Activated CD4-positive, alpha-beta T cell treated with anti-CD3 and anti-CD28 coated beads, Interleukin-2, amount 10 ng/mL, durations not matched to agents 24 days and 14 days (primary cell): Measurements from ENCODE around the gene PTPRD. TPM values are rescaled to one million over a fixed set of nuclear protein-coding genes. Genes with fewer than 3 reads are reported as not detected.
"Not testable (repeated sequence)": the region's sequence is repeated elsewhere in the genome, so short reads cannot be mapped to it uniquely, and the experiment has no call there.

Source experiments
- DNase-seq: peaks from one replicate; pipeline ENCODE4 v3.0.0; 2022
- H3K27ac Mint-ChIP-seq: one replicate; pipeline ENCODE4 v1.8.0; 2022; ENCODE audit warnings: mild to moderate bottlenecking, mixed read lengths
- H3K27me3 Mint-ChIP-seq: one replicate; pipeline ENCODE4 v1.8.0; 2022; ENCODE audit warnings: mixed read lengths
- H3K36me3 Mint-ChIP-seq: one replicate; pipeline ENCODE4 v1.8.0; 2022; ENCODE audit warnings: low read depth, mild to moderate bottlenecking, mixed read lengths
- H3K4me1 Mint-ChIP-seq: one replicate; pipeline ENCODE4 v1.8.0; 2021; ENCODE audit warnings: mixed read lengths
- H3K4me3 Mint-ChIP-seq: one replicate; pipeline ENCODE4 v1.8.0; 2022; ENCODE audit warnings: mild to moderate bottlenecking, moderate library complexity, mixed read lengths
- H3K9me3 Mint-ChIP-seq: one replicate; pipeline ENCODE4 v1.8.0; 2021; ENCODE audit warnings: mixed read lengths
- intact Hi-C: fragments of 100-400 bp; cut with micrococcal nuclease; formaldehyde crosslinking; loops from one replicate; pipeline ENCODE4 v1.15.1; 2023
- total RNA-seq: library from RNA; stranded (reverse); gene quantifications from 2 replicates; pipeline ENCODE4 v1.2.3, GENCODE V29; 2022

Gene PTPRD
- total RNA-seq, 1 donor from 2014 or later: not detected

DNA sequence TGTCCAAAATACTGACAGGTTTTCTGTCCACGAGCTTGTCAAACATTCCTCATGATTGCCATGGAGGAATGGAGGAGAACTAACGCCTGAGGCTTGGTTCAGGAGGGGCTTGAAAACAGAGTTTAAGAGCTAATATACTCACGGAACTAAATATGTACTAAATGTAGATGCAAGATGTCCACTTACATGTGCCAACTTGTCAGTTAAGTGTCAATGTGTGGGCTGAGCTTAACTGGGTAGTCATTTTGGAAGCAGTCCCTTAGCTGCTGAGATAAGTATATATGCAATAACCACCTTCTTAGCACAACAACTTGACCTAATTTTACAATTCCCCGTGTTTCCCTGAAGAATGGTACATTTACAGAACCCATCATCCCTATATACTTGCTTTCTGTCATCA, 176.0 kb downstream of the PTPRD start:
- Mint-ChIP-seq H3K27ac (no peak overlapping the region), H3K36me3 (no peaks in the 10 kb centered on the region), H3K27me3 (no peaks in the 10 kb centered on the region), H3K9me3 (no peaks in the 10 kb centered on the region), H3K4me3 (no peak overlapping the region), H3K4me1 (no peaks in the 10 kb centered on the region)
- DNase-seq: no peak
- intact Hi-C loops: no loop called here

- no peaks in the 10 kb centered on the region for H3K36me3 Mint-ChIP-seq
- no peaks in the 10 kb centered on the region for H3K27me3 Mint-ChIP-seq
- intact Hi-C loops: no loop called here
- H3K27ac Mint-ChIP-seq: no peak overlapping the region
- H3K4me3 Mint-ChIP-seq: no peak overlapping the region
- no peaks in the 10 kb centered on the region for H3K4me1 Mint-ChIP-seq
- no peaks in the 10 kb centered on the region for H3K9me3 Mint-ChIP-seq
- no peak for DNase-seq
These were observed 178.4 kb downstream of the PTPRD start for GRCh38 chr9:10434412-10434811.

GRCh38 chr9:10411272-10411671, 201.5 kb downstream of the PTPRD start:
- DNase-seq: no peak
- intact Hi-C loops: no loop called here
- no peak overlapping the region for H3K27ac Mint-ChIP-seq
- no peaks in the 10 kb centered on the region for H3K9me3 Mint-ChIP-seq
- H3K36me3 Mint-ChIP-seq: no peaks in the 10 kb centered on the region
- no peaks in the 10 kb centered on the region for H3K4me1 Mint-ChIP-seq
- no peak overlapping the region for H3K4me3 Mint-ChIP-seq
- no peaks in the 10 kb centered on the region for H3K27me3 Mint-ChIP-seq

- no peak overlapping the region for H3K27ac Mint-ChIP-seq
- H3K4me1 Mint-ChIP-seq: no peaks in the 10 kb centered on the region
- no peaks in the 10 kb centered on the region for H3K9me3 Mint-ChIP-seq
- H3K4me3 Mint-ChIP-seq: no peak overlapping the region
- no peaks in the 10 kb centered on the region for H3K27me3 Mint-ChIP-seq
- intact Hi-C loops: no loop called here
- no peak for DNase-seq
- H3K36me3 Mint-ChIP-seq: no peaks in the 10 kb centered on the region
These were observed 209.5 kb downstream of the PTPRD start for GRCh38 chr9:10403283-10403682.

DNA sequence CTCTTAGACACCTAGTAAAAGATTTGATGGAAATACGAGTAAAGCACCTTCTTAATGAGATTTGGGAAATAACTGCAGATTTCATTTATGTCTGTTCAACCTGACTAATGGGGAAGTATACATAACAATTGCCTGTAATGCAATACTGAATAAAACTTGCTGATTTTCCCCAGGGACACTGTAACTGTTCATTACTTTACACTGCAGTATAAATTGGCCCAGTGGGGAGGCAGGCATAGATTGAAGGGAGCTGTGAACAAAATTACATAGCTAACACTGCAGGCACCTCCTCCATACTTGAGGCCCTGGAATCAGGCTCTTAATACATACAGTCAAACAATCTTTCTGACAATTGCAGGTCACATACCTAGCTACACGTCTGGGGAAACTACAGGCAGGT, 216.2 kb downstream of the PTPRD start:
- H3K27ac Mint-ChIP-seq: no peak overlapping the region
- no peaks in the 10 kb centered on the region for H3K27me3 Mint-ChIP-seq
- no peak overlapping the region for H3K4me3 Mint-ChIP-seq
- DNase-seq: no peak
- intact Hi-C loops: no loop called here
- H3K36me3 Mint-ChIP-seq: no peaks in the 10 kb centered on the region
- no peaks in the 10 kb centered on the region for H3K9me3 Mint-ChIP-seq
- H3K4me1 Mint-ChIP-seq: no peaks in the 10 kb centered on the region

DNA sequence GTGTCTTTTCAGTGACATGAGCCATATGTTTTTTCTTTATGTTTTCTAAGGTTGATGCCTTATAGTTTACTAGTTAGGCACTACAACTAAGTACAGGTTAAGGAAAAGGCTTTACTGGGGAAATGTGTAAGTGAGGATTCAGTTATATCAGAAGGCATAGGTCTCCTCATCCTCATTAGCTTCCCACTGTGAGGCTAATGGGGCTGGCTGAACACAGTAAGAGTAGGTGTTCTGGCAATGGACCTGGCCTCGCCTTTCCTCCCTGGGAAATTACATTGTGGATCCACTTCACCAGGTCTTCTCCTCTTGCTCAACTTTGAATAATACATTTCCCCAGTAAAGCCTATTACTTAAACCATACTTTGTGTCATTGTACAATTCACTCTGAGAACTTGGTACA, 225.5 kb downstream of the PTPRD start:
- no peak overlapping the region for H3K4me3 Mint-ChIP-seq
- no peak for DNase-seq
- no peaks in the 10 kb centered on the region for H3K36me3 Mint-ChIP-seq
- intact Hi-C loops: no loop called here
- no peak overlapping the region for H3K27ac Mint-ChIP-seq
- no peaks in the 10 kb centered on the region for H3K4me1 Mint-ChIP-seq
- peaks cover 3% of the 10 kb centered on the region for H3K9me3 Mint-ChIP-seq
- no peaks in the 10 kb centered on the region for H3K27me3 Mint-ChIP-seq

- DNase-seq: no peak
- Mint-ChIP-seq H3K27me3 (no peaks in the 10 kb centered on the region), H3K27ac (no peak overlapping the region), H3K36me3 (no peaks in the 10 kb centered on the region), H3K4me3 (no peak overlapping the region), H3K9me3 (no peaks in the 10 kb centered on the region), H3K4me1 (no peaks in the 10 kb centered on the region)
- intact Hi-C loops: no loop called here
These were observed 241.0 kb downstream of the PTPRD start for GRCh38 chr9:10371824-10372223.

DNA sequence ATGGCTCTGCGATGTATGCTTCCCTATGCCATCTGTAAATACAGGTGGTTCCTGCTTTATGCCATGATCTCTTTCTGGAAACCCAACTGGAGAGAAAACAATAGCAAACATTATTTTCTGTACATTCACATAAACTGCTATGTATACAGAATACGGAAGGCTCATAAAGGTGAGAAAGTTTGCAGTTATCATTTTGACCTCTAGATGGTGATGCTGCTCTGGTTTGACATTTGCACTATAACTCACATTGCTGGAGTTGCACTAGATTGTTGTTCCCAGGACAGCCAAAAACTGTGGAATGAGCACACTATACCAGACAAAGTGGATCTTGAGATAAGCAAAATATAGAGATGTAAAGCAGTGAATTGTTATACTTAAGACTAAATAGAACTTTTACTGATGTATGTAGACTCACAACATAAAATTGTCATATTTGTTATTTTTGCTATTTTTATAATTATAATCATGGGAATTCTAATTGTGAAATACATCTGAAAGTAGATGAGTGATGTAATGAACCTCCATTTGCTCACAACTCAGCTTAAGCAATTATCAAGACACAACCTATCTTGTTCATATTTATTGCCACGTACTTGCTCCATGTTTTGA, 246.5 kb downstream of the PTPRD start:
- Mint-ChIP-seq H3K4me1 (no peaks in the 10 kb centered on the region), H3K4me3 (no peak overlapping the region), H3K27ac (no peak overlapping the region), H3K9me3 (no peaks in the 10 kb centered on the region), H3K27me3 (no peaks in the 10 kb centered on the region), H3K36me3 (no peaks in the 10 kb centered on the region)
- intact Hi-C loops: no loop called here
- DNase-seq: peak; percentile 52

GRCh38 chr9:10354591-10354990, 258.2 kb downstream of the PTPRD start:
- DNase-seq: no peak
- intact Hi-C loops: no loop called here
- Mint-ChIP-seq H3K4me1 (no peaks in the 10 kb centered on the region), H3K4me3 (no peak overlapping the region), H3K27ac (no peak overlapping the region), H3K27me3 (no peaks in the 10 kb centered on the region), H3K36me3 (no peaks in the 10 kb centered on the region), H3K9me3 (no peaks in the 10 kb centered on the region)

- H3K36me3 Mint-ChIP-seq, H3K4me1 Mint-ChIP-seq, intact Hi-C loops, DNase-seq, H3K4me3 Mint-ChIP-seq, H3K27me3 Mint-ChIP-seq, H3K9me3 Mint-ChIP-seq, H3K27ac Mint-ChIP-seq: not testable (repeated sequence)
These were observed 267.2 kb downstream of the PTPRD start for GRCh38 chr9:10345621-10346020.

- H3K27me3 Mint-ChIP-seq: no peaks in the 10 kb centered on the region
- H3K9me3 Mint-ChIP-seq: no peaks in the 10 kb centered on the region
- no peak for DNase-seq
- intact Hi-C loops: no loop called here
- H3K4me3 Mint-ChIP-seq: no peak overlapping the region
- no peak overlapping the region for H3K27ac Mint-ChIP-seq
- H3K36me3 Mint-ChIP-seq: no peaks in the 10 kb centered on the region
- no peaks in the 10 kb centered on the region for H3K4me1 Mint-ChIP-seq
These were observed 271.7 kb downstream of the PTPRD start for GRCh38 chr9:10341057-10341456.

GRCh38 chr9:10339152-10339551, 273.6 kb downstream of the PTPRD start:
- Mint-ChIP-seq H3K9me3 (peaks cover 4% of the 10 kb centered on the region), H3K27me3 (no peaks in the 10 kb centered on the region), H3K36me3 (no peaks in the 10 kb centered on the region), H3K4me1 (no peaks in the 10 kb centered on the region), H3K27ac (no peak overlapping the region), H3K4me3 (no peak overlapping the region)
- intact Hi-C loops: no loop called here
- DNase-seq: no peak

GRCh38 chr9:10331157-10331556, 281.6 kb downstream of the PTPRD start:
- H3K27me3 Mint-ChIP-seq: no peaks in the 10 kb centered on the region
- no peak overlapping the region for H3K4me3 Mint-ChIP-seq
- H3K27ac Mint-ChIP-seq: no peak overlapping the region
- no peaks in the 10 kb centered on the region for H3K36me3 Mint-ChIP-seq
- intact Hi-C loops: no loop called here
- no peaks in the 10 kb centered on the region for H3K4me1 Mint-ChIP-seq
- peaks cover 4% of the 10 kb centered on the region for H3K9me3 Mint-ChIP-seq
- no peak for DNase-seq

GRCh38 chr9:10282084-10282483, 330.7 kb downstream of the PTPRD start:
- Mint-ChIP-seq H3K9me3 (no peaks in the 10 kb centered on the region), H3K36me3 (no peaks in the 10 kb centered on the region), H3K27ac (no peak overlapping the region), H3K4me3 (no peak overlapping the region), H3K4me1 (no peaks in the 10 kb centered on the region), H3K27me3 (no peaks in the 10 kb centered on the region)
- DNase-seq: no peak
- intact Hi-C loops: no loop called here

GRCh38 chr9:10274988-10275387, 337.8 kb downstream of the PTPRD start:
- no peak overlapping the region for H3K27ac Mint-ChIP-seq
- no peak for DNase-seq
- intact Hi-C loops: no loop called here
- H3K4me3 Mint-ChIP-seq: no peak overlapping the region
- no peaks in the 10 kb centered on the region for H3K9me3 Mint-ChIP-seq
- H3K4me1 Mint-ChIP-seq: no peaks in the 10 kb centered on the region
- H3K27me3 Mint-ChIP-seq: no peaks in the 10 kb centered on the region
- no peaks in the 10 kb centered on the region for H3K36me3 Mint-ChIP-seq
